OCI-LY7 (cell line): ENCODE data around the gene BICD2.

Experiments
- CTCF ChIP-seq: fragments of 200-600 bp; sonication (generic); conservative IDR thresholded peaks from 2 replicates; pipeline ENCODE4 v1.5.1; 2014; ENCODE audit warnings: mild to moderate bottlenecking, antibody characterized with exemption, low read length, moderate library complexity, mixed read lengths
- EZH2phosphoT487 ChIP-seq: fragments of 200-600 bp; sonication (generic); IDR thresholded peaks from 2 replicates; pipeline ENCODE4 v1.6.1; 2018; ENCODE audit warnings: low read depth, borderline replicate concordance, mild to moderate bottlenecking, mixed run types, antibody characterized with exemption, low read length, moderate library complexity, mixed read lengths

GRCh38 chr9:92756792-92757191, 7.8 kb downstream of the BICD2 start:
- TF ChIP-seq CTCF (no peak), EZH2phosphoT487 (no peak)
